HFFc6 (cell line): Measurements from ENCODE around the gene ACOT7. TPM values are rescaled to one million over a fixed set of nuclear protein-coding genes. Genes with fewer than 3 reads are reported as not detected.

Source experiments
- DNase-seq: peaks from one replicate; pipeline ENCODE4 v3.0.0-alpha.2; 2018
- H3K27ac Mint-ChIP-seq: 2 replicates; pipeline ENCODE4 v1.8.0; 2020; ENCODE audit warnings: mild to moderate bottlenecking, mixed read lengths
- H3K27me3 Mint-ChIP-seq: 2 replicates; pipeline ENCODE4 v1.8.0; 2021; ENCODE audit warnings: mild to moderate bottlenecking, moderate library complexity, mixed read lengths; ENCODE audit not compliant: insufficient read depth
- H3K36me3 Mint-ChIP-seq: 2 replicates; pipeline ENCODE4 v1.8.0; 2021; ENCODE audit warnings: low read depth, mixed read lengths
- H3K4me1 Mint-ChIP-seq: 2 replicates; pipeline ENCODE4 v1.8.0; 2020; ENCODE audit warnings: low read depth, mixed read lengths
- H3K4me3 Mint-ChIP-seq: 2 replicates; pipeline ENCODE4 v1.8.0; 2020; ENCODE audit warnings: mild to moderate bottlenecking, moderate library complexity, mixed read lengths
- H3K9me3 Mint-ChIP-seq: 2 replicates; pipeline ENCODE4 v1.8.0; 2020; ENCODE audit warnings: mild to moderate bottlenecking, mixed read lengths
- CTCF ChIP-seq: fragments of 200-600 bp; sonication (generic); IDR thresholded peaks from 2 replicates; pipeline ENCODE4 v1.5.0; 2021; ENCODE audit warnings: antibody characterized with exemption, mild to moderate bottlenecking
- total RNA-seq, 6 experiments: library from RNA; stranded (reverse); fragmentation: NEBNext Ultra II Directional; extraction: Animal tissue kit (Norgen Biotek cat#: 25700); gene quantifications; 2 replicates in 1 of 6; 3 replicates in 5 of 6; pipeline ENCODE4 v1.2.3, GENCODE V29; 2021

ACOT7 gene
- total RNA-seq, 6 experiments from 2014 or later: 103 to 125 (median 111) TPM

DNA sequence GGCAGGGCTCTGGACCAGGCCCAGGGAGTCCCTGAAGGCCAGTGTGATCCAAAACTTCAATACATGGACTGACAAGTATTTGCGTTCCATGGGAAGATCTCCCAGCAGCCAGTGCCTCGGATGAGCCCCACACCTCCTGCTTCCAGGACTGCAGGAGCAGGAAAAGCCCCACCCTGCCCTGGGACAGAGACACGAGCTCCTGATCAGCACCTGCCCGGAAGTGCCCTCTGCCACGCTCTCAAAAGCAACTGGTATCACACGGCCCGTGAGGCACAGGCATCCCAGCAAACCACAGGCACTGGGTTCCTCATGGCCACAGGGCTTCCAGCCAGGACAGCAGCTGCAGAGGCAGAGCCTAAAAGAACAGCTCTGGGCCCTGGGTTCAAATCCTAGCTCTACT, 48.6 kb downstream of the ACOT7 start:
- no peak overlapping the region for H3K27ac Mint-ChIP-seq
- no peak overlapping the region for H3K4me3 Mint-ChIP-seq
- peaks cover 9% of the 10 kb centered on the region for H3K4me1 Mint-ChIP-seq
- TF ChIP-seq CTCF: no peak
- no peak for DNase-seq
- H3K36me3 Mint-ChIP-seq: no peaks in the 10 kb centered on the region
- no peaks in the 10 kb centered on the region for H3K9me3 Mint-ChIP-seq
- H3K27me3 Mint-ChIP-seq: no peaks in the 10 kb centered on the region; the same call in none of the 2 replicates

DNA sequence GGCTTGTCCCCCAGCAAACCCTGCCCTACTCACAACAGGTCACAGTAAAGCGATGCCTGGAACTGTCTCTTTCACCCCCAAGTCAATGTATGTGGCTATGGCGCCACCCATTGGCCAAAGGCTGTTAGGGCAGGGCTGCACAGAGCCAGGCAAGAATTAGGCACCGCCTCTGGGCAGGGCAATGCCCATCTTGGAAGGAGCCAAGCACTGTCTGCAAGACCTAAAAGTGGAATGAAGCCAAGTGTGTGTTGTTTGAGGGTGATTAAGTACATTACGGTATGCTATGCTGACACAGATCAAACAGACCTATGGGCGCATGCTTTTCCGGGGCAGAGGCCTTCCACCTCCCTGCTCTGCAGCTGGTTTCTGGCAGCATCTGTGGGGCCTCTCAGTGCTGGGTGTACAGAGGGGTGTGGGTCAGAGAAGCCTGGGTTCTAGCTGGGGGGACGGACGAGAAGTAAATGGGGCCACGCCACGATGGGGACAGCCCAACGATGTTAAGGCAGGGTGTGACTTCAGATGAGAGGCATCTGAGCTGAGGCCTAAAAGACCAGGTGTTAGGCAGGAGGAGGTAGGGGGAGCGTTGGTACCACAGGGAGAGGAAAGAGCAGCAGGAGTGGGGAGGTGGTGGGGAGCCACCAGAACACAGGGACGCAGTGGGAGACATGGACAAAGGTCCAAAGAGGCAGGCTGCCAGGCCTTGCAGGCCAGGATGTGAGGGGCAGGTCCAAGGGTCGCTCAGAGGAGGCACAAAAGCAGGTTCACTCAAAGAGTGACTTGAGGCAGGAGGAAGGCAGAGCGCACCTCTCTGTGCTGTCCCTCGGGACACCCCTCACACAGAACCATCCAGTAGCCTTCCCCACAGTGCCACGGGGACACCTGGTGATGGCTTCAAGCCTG, 49.8 kb downstream of the ACOT7 start:
- Mint-ChIP-seq H3K4me3 (no peak overlapping the region), H3K27ac (peak overlapping the region; percentile 69), H3K9me3 (no peaks in the 10 kb centered on the region), H3K27me3 (no peaks in the 10 kb centered on the region; the same call in none of the 2 replicates), H3K36me3 (no peaks in the 10 kb centered on the region), H3K4me1 (peaks cover 9% of the 10 kb centered on the region)
- DNase-seq: peak; percentile 88
- peak; percentile 97 for TF ChIP-seq CTCF

GRCh38 chr1:6342056-6342455, 51.5 kb downstream of the ACOT7 start:
- no peak overlapping the region for H3K27ac Mint-ChIP-seq
- H3K9me3 Mint-ChIP-seq: no peaks in the 10 kb centered on the region
- DNase-seq: no peak
- H3K4me1 Mint-ChIP-seq: peaks cover 9% of the 10 kb centered on the region
- no peaks in the 10 kb centered on the region; the same call in none of the 2 replicates for H3K27me3 Mint-ChIP-seq
- H3K4me3 Mint-ChIP-seq: no peak overlapping the region
- TF ChIP-seq CTCF: no peak
- no peaks in the 10 kb centered on the region for H3K36me3 Mint-ChIP-seq

GRCh38 chr1:6338695-6339094, 54.9 kb downstream of the ACOT7 start:
- Mint-ChIP-seq H3K9me3 (no peaks in the 10 kb centered on the region), H3K4me1 (peaks cover 5% of the 10 kb centered on the region), H3K36me3 (no peaks in the 10 kb centered on the region), H3K4me3 (no peak overlapping the region), H3K27ac (no peak overlapping the region), H3K27me3 (no peaks in the 10 kb centered on the region; the same call in none of the 2 replicates)
- no peak for TF ChIP-seq CTCF
- DNase-seq: no peak

- no peak overlapping the region for H3K4me3 Mint-ChIP-seq
- H3K9me3 Mint-ChIP-seq: no peaks in the 10 kb centered on the region
- no peaks in the 10 kb centered on the region; the same call in 1 of the 2 replicates for H3K27me3 Mint-ChIP-seq
- H3K4me1 Mint-ChIP-seq: no peaks in the 10 kb centered on the region
- TF ChIP-seq CTCF: no peak
- no peak overlapping the region for H3K27ac Mint-ChIP-seq
- H3K36me3 Mint-ChIP-seq: no peaks in the 10 kb centered on the region
- DNase-seq: no peak
These were observed 56.6 kb downstream of the ACOT7 start for GRCh38 chr1:6336776-6337622.
